Astrocyte (in vitro differentiated cells and primary cell): ENCODE data around the gene HNRNPC. TPM values are rescaled to one million over a fixed set of nuclear protein-coding genes. Genes with fewer than 3 reads are reported as not detected.
"Not testable (repeated sequence)": the region's sequence is repeated elsewhere in the genome, so short reads cannot be mapped to it uniquely, and the experiment has no call there.

ENCODE experiments used
- DNase-seq: peaks from one replicate; pipeline ENCODE4 v3.0.0-alpha.2; 2010; ENCODE audit warnings: low read depth
- FAIRE-seq: peaks from 2 replicates; lab custom pipeline; 2011; peaks lifted over from hg19 to GRCh38; lab: Jason Lieb, UNC
- H2AFZ ChIP-seq: 2 replicates; pipeline ENCODE4 v1.6.0; 2012; ENCODE audit warnings: low read depth, low read length, inconsistent platforms
- H3K27ac ChIP-seq: 2 replicates; pipeline ENCODE4 v1.5.1; 2011; ENCODE audit warnings: low read depth, low read length, inconsistent platforms
- H3K27me3 ChIP-seq: 2 replicates; pipeline ENCODE4 v1.6.0; 2011; ENCODE audit warnings: low read length, inconsistent platforms; ENCODE audit not compliant: insufficient read depth
- H3K36me3 ChIP-seq: 2 replicates; pipeline ENCODE4 v1.5.1; 2011; ENCODE audit warnings: low read length, inconsistent platforms; ENCODE audit not compliant: insufficient read depth
- H3K4me1 ChIP-seq: 2 replicates; pipeline ENCODE4 v1.5.1; 2011; ENCODE audit warnings: low read length, inconsistent platforms; ENCODE audit not compliant: insufficient read depth
- H3K4me2 ChIP-seq: 2 replicates; pipeline ENCODE4 v1.6.0; 2012; ENCODE audit warnings: low read length, inconsistent platforms
- H3K4me3 ChIP-seq: 2 replicates; pipeline ENCODE4 v1.5.1; 2011; ENCODE audit warnings: low read depth, mild to moderate bottlenecking, low read length, inconsistent platforms; ENCODE audit not compliant: insufficient read depth
- H3K79me2 ChIP-seq: 2 replicates; pipeline ENCODE4 v1.6.0; 2012; ENCODE audit warnings: mild to moderate bottlenecking, low read length, inconsistent platforms; ENCODE audit not compliant: insufficient read depth
- H3K9ac ChIP-seq: 2 replicates; pipeline ENCODE4 v1.6.0; 2012; ENCODE audit warnings: mild to moderate bottlenecking, low read length, inconsistent platforms
- H3K9me3 ChIP-seq: 2 replicates; pipeline ENCODE4 v1.5.1; 2012; ENCODE audit warnings: low read depth, mild to moderate bottlenecking, low read length, inconsistent platforms; ENCODE audit not compliant: insufficient read depth
- H4K20me1 ChIP-seq: 2 replicates; pipeline ENCODE4 v1.6.0; 2012; ENCODE audit warnings: low read length, inconsistent platforms; ENCODE audit not compliant: insufficient read depth
- H3K27ac Mint-ChIP-seq: one replicate; pipeline ENCODE4 v1.8.0; 2021; ENCODE audit warnings: mild to moderate bottlenecking, mixed read lengths; ENCODE audit not compliant: unreplicated experiment
- H3K27me3 Mint-ChIP-seq: one replicate; pipeline ENCODE4 v1.8.0; 2021; ENCODE audit warnings: low read depth, mixed read lengths; ENCODE audit not compliant: unreplicated experiment
- H3K36me3 Mint-ChIP-seq: one replicate; pipeline ENCODE4 v1.8.0; 2021; ENCODE audit warnings: low read depth, mixed read lengths; ENCODE audit not compliant: unreplicated experiment
- H3K4me1 Mint-ChIP-seq: one replicate; pipeline ENCODE4 v1.8.0; 2021; ENCODE audit warnings: low read depth, mixed read lengths; ENCODE audit not compliant: unreplicated experiment
- H3K4me3 Mint-ChIP-seq: one replicate; pipeline ENCODE4 v1.8.0; 2021; ENCODE audit warnings: mild to moderate bottlenecking, moderate library complexity, mixed read lengths; ENCODE audit not compliant: unreplicated experiment
- H3K9me3 Mint-ChIP-seq: one replicate; pipeline ENCODE4 v1.8.0; 2021; ENCODE audit warnings: mild to moderate bottlenecking, mixed read lengths; ENCODE audit not compliant: unreplicated experiment
- EZH2 ChIP-seq: IDR thresholded peaks from 2 replicates; pipeline ENCODE4 v1.6.1; 2012; ENCODE audit warnings: mild to moderate bottlenecking, low read length, inconsistent platforms; ENCODE audit not compliant: insufficient read depth
- total RNA-seq: library from RNA; stranded (reverse); gene quantifications from 2 replicates; pipeline ENCODE4 v1.2.1, GENCODE V29; 2021
- TF ChIP-seq, protein P1 (sequence below): IDR thresholded peaks from 2 replicates; pipeline ENCODE4 v1.5.1; 2011; ENCODE audit warnings: low read depth, mild to moderate bottlenecking, inconsistent platforms, low read length, moderate library complexity; ENCODE audit not compliant: insufficient read depth

HNRNPC gene
- total RNA-seq, 1 donor from 2014 or later, result 525 TPM

DNA sequence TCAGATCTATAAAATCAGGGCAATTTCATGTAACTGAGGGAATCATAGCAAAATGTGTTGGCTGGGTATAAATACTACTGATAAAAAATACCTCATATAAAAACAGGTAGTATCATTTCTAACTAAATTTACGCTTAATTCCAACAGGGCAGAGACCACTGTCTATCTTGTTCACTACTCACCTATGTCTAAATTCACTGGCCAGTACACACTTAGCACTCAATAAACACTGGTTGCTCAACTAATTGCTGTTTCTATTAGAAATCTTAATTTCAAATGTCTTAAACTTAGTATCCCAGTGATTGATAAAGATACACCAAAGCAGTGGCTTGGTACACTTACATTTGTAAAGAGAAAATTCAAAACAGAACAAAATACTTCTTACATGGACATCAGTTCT is 55.6 kb downstream of the HNRNPC start:
- Histone ChIP-seq H3K9ac (no peak overlapping the region), H4K20me1 (peaks cover 93% of the 10 kb centered on the region), H3K4me2 (no peak overlapping the region), H3K4me1 (peaks cover 11% of the 10 kb centered on the region), H3K36me3 (peaks cover 74% of the 10 kb centered on the region), H3K4me3 (no peak overlapping the region), H3K27ac (no peak overlapping the region), H3K27me3 (no peaks in the 10 kb centered on the region), H3K79me2 (peaks cover 77% of the 10 kb centered on the region), H3K9me3 (no peaks in the 10 kb centered on the region), H2AFZ (no peak overlapping the region)
- FAIRE-seq, result no peak
- Mint-ChIP-seq H3K4me1 (peaks cover 46% of the 10 kb centered on the region), H3K4me3 (no peak overlapping the region), H3K9me3 (no peaks in the 10 kb centered on the region), H3K27me3 (no peaks in the 10 kb centered on the region), H3K36me3 (peaks cover 11% of the 10 kb centered on the region), H3K27ac (no peak overlapping the region)
- TF ChIP-seq, protein P1, sequence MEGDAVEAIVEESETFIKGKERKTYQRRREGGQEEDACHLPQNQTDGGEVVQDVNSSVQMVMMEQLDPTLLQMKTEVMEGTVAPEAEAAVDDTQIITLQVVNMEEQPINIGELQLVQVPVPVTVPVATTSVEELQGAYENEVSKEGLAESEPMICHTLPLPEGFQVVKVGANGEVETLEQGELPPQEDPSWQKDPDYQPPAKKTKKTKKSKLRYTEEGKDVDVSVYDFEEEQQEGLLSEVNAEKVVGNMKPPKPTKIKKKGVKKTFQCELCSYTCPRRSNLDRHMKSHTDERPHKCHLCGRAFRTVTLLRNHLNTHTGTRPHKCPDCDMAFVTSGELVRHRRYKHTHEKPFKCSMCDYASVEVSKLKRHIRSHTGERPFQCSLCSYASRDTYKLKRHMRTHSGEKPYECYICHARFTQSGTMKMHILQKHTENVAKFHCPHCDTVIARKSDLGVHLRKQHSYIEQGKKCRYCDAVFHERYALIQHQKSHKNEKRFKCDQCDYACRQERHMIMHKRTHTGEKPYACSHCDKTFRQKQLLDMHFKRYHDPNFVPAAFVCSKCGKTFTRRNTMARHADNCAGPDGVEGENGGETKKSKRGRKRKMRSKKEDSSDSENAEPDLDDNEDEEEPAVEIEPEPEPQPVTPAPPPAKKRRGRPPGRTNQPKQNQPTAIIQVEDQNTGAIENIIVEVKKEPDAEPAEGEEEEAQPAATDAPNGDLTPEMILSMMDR, result no peak
- no peak for TF ChIP-seq EZH2
- DNase-seq, result no peak

DNA sequence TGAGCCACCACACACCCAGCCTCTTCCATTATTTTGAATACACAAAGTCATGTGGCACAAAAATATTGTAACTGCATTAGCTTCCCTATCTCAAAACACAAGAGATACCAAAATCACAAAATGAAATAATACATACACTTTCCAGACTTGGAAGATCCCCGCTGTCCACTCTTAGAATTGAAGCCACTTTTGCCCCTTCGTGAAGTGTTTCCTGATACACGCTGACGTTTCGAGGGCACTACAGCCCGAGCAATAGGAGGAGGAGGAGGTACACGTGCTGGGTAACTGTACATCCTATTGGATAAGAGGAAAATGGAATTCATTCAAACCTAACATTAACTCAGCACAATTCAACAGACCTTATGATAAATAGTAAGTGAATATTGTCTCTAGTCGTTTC is 56.4 kb downstream of the HNRNPC start:
- not testable (repeated sequence) for DNase-seq, H3K9me3 Mint-ChIP-seq, H3K4me1 ChIP-seq, H3K27me3 ChIP-seq, H2AFZ ChIP-seq, H3K9ac ChIP-seq, H3K4me2 ChIP-seq, H3K4me3 Mint-ChIP-seq, H3K4me3 ChIP-seq, H3K27me3 Mint-ChIP-seq, H3K27ac ChIP-seq, H3K9me3 ChIP-seq, FAIRE-seq, H3K27ac Mint-ChIP-seq
- peaks cover 82% of the 10 kb centered on the region for H3K36me3 ChIP-seq
- Mint-ChIP-seq H3K36me3 (peaks cover 16% of the 10 kb centered on the region), H3K4me1 (peaks cover 40% of the 10 kb centered on the region)
- H4K20me1 ChIP-seq, result peaks cover 93% of the 10 kb centered on the region
- peaks cover 75% of the 10 kb centered on the region for H3K79me2 ChIP-seq

DNA sequence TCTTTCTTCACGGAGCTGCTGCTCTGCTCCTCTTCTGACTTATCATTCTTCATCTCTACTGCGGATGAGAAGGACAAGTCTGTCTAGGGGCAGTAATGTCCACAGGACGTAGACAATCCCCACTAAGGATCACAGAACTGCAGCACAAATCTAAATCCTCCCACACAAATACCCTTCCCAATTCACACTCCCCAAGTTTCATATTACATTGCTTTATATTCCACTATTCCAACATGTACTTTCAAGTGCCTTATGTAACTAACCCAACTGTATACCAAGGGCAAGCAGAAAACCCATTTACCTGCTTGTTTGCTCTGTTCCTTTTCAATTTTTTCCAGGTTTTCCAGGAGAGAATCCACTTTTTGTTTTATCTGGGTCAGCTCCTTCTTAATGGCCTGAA is 57.7 kb downstream of the HNRNPC start:
- FAIRE-seq (no peak), DNase-seq (no peak)
- Histone ChIP-seq H3K27me3 (no peaks in the 10 kb centered on the region), H3K36me3 (peaks cover 83% of the 10 kb centered on the region), H2AFZ (no peak overlapping the region), H3K79me2 (peaks cover 61% of the 10 kb centered on the region), H3K4me3 (no peak overlapping the region), H3K27ac (no peak overlapping the region), H4K20me1 (peaks cover 93% of the 10 kb centered on the region), H3K9ac (no peak overlapping the region), H3K4me1 (no peaks in the 10 kb centered on the region), H3K4me2 (no peak overlapping the region), H3K9me3 (no peaks in the 10 kb centered on the region)
- Mint-ChIP-seq H3K9me3 (no peaks in the 10 kb centered on the region), H3K4me1 (peaks cover 36% of the 10 kb centered on the region), H3K27me3 (no peaks in the 10 kb centered on the region), H3K4me3 (no peak overlapping the region), H3K36me3 (peaks cover 20% of the 10 kb centered on the region), H3K27ac (peak overlapping the region; percentile 14)
- TF ChIP-seq, protein P1, result no peak
- TF ChIP-seq EZH2, result no peak
